HCT116 (cell line): Measurements from ENCODE around the gene OR7C1. TPM values are rescaled to one million over a fixed set of nuclear protein-coding genes. Genes with fewer than 3 reads are reported as not detected.

Source experiments
- ATAC-seq: fragments of 200-7000 bp; cut with Tn5 transposase; 2 replicates; pipeline ENCODE4 v1.9.1; 2020; ENCODE audit warnings: mild to moderate bottlenecking, moderate library complexity
- BruUV-seq: library from RNA; stranded (reverse); fragments of 400-500 nt; replicated peaks from 2 replicates; lab custom pipeline; 2021; lab: Mats Ljungman, UMichigan
- CTCF ChIA-PET: fragments of 300-600 bp; sonication (Branson Sonifier 250); formaldehyde crosslinking; loops from one replicate; lab custom pipeline; 2021; ENCODE audit warnings: antibody characterized with exemption; lab: Charles Lee
- POLR2A ChIA-PET: fragments of 300-600, 350-600 bp; sonication (Branson Sonifier 250); formaldehyde crosslinking; loops from one replicate; lab custom pipeline; 2021; ENCODE audit warnings: antibody characterized with exemption; lab: Charles Lee
- RAD21 ChIA-PET, 2 experiments: fragments of 300-600 bp; sonication (Branson Sonifier 250); formaldehyde crosslinking; loops; one replicate each; lab custom pipeline; 2023; ENCODE audit warnings: low total read pairs in 2 of 2; ENCODE audit not compliant: uncharacterized antibody in 2 of 2, unreplicated experiment in 2 of 2, low non-redundant PET in 1 of 2; lab: Charles Lee
- DNase-seq: peaks from one replicate; pipeline ENCODE4 v3.0.0-alpha.2; 2010; ENCODE audit warnings: low read depth, low spot score
- H2AFZ ChIP-seq: fragments of 200-600 bp; shearing (Covaris generic), sonication (generic); 2 replicates; pipeline ENCODE4 v1.6.1; 2017; ENCODE audit warnings: low read depth, mixed run types, mixed read lengths, antibody characterized with exemption, low read length; ENCODE audit not compliant: poor library complexity, severe bottlenecking
- H3K27ac ChIP-seq: 2 replicates; pipeline ENCODE4 v1.5.1; 2012; ENCODE audit warnings: low read depth, low read length
- H3K27me3 ChIP-seq: fragments of 200-600 bp; sonication (generic); 2 replicates; pipeline ENCODE4 v1.6.1; 2016; ENCODE audit warnings: mixed run types, low read length, mixed read lengths; ENCODE audit not compliant: insufficient read depth
- H3K36me3 ChIP-seq, 2 experiments: fragments of 200-500 bp in 1 of 2; fragments of 200-600 bp in 1 of 2; sonication (Bioruptor generic) in 1 of 2; sonication (generic) in 1 of 2; 2 replicates each; pipeline versions ENCODE4 v1.5.1 to v1.6.1; 2014 to 2016; ENCODE audit warnings: low read length in 2 of 2, inconsistent platforms in 1 of 2, mixed read lengths in 1 of 2, mixed run types in 1 of 2; ENCODE audit not compliant: insufficient read depth in 2 of 2, control insufficient read depth in 1 of 2
- H3K4me1 ChIP-seq, 2 experiments: fragments of 200-600 bp in 1 of 2; sonication (generic) in 1 of 2; 2 replicates each; pipeline versions ENCODE4 v1.5.1 to v1.6.1; 2012 to 2017; ENCODE audit warnings: low read length in 2 of 2, inconsistent platforms in 1 of 2, mild to moderate bottlenecking in 1 of 2, mixed read lengths in 1 of 2, mixed run types in 1 of 2, moderate library complexity in 1 of 2; ENCODE audit not compliant: insufficient read depth in 2 of 2, control insufficient read depth in 1 of 2
- H3K4me2 ChIP-seq: fragments of 200-600 bp; sonication (generic); 2 replicates; pipeline ENCODE4 v1.6.1; 2017; ENCODE audit warnings: mixed run types, low read length, mixed read lengths
- H3K4me3 ChIP-seq, 2 experiments: fragments of 200-600 bp in 1 of 2; sonication (generic) in 1 of 2; replicated peaks in 1 of 2; 2 replicates each; pipeline ENCODE4 v1.5.1; 2011 to 2016; ENCODE audit warnings: low read length in 2 of 2, control low read depth in 1 of 2, low read depth in 1 of 2, mild to moderate bottlenecking in 1 of 2, mixed read lengths in 1 of 2, mixed run types in 1 of 2
- H3K79me2 ChIP-seq: fragments of 200-600 bp; sonication (generic); 2 replicates; pipeline ENCODE4 v1.6.1; 2017; ENCODE audit warnings: mild to moderate bottlenecking, mixed run types, low read length, moderate library complexity, mixed read lengths; ENCODE audit not compliant: insufficient read depth
- H3K9ac ChIP-seq: fragments of 200-600 bp; sonication (generic); 2 replicates; pipeline ENCODE4 v1.6.1; 2016; ENCODE audit warnings: low read length, mixed read lengths
- H3K9me2 ChIP-seq: fragments of 200-600 bp; sonication (generic), shearing (Covaris generic); 2 replicates; pipeline ENCODE4 v1.6.1; 2017; ENCODE audit warnings: mixed run types, mild to moderate bottlenecking, moderate library complexity; ENCODE audit not compliant: insufficient read depth
- H3K9me3 ChIP-seq, 2 experiments: fragments of 200-500 bp in 1 of 2; fragments of 200-600 bp in 1 of 2; sonication (Bioruptor generic) in 1 of 2; sonication (generic) in 1 of 2; 2 replicates each; pipeline ENCODE4 v1.6.1; 2014 to 2017; ENCODE audit warnings: low read length in 2 of 2, mixed read lengths in 2 of 2, inconsistent platforms in 1 of 2, low read depth in 1 of 2, mild to moderate bottlenecking in 1 of 2, mixed run types in 1 of 2, moderate library complexity in 1 of 2; ENCODE audit not compliant: control insufficient read depth in 1 of 2, insufficient read depth in 1 of 2
- H4K20me1 ChIP-seq: fragments of 200-600 bp; sonication (generic), shearing (Covaris generic); 2 replicates; pipeline ENCODE4 v1.6.1; 2017; ENCODE audit warnings: mixed run types, mild to moderate bottlenecking, moderate library complexity; ENCODE audit not compliant: insufficient read depth
- CBX3 ChIP-seq: IDR thresholded peaks from 2 replicates; pipeline ENCODE4 v1.6.1; 2012; ENCODE audit warnings: low read depth
- CEBPB ChIP-seq: IDR thresholded peaks from 2 replicates; pipeline ENCODE4 v1.6.1; 2012; ENCODE audit warnings: low read depth
- ELF1 ChIP-seq: IDR thresholded peaks from 2 replicates; pipeline ENCODE4 v1.6.1; 2012; ENCODE audit warnings: low read depth, borderline replicate concordance
- EZH2 ChIP-seq: fragments of 200-600 bp; sonication (generic); IDR thresholded peaks from 2 replicates; pipeline ENCODE4 v1.6.1; 2017; ENCODE audit warnings: antibody characterized with exemption, mixed run types
- JUND ChIP-seq: IDR thresholded peaks from 2 replicates; pipeline ENCODE4 v1.6.1; 2012
- MAX ChIP-seq: IDR thresholded peaks from 2 replicates; pipeline ENCODE4 v1.6.1; 2012
- POLR2A ChIP-seq: IDR thresholded peaks from 2 replicates; pipeline ENCODE4 v1.7.0; 2011; ENCODE audit warnings: borderline replicate concordance; ENCODE audit not compliant: insufficient read depth, insufficient read length; ENCODE audit errors: extremely low read depth
- POLR2AphosphoS5 ChIP-seq: IDR thresholded peaks from 2 replicates; pipeline ENCODE4 v1.6.1; 2011; ENCODE audit warnings: mild to moderate bottlenecking, low read depth, low read length, moderate library complexity
- RAD21 ChIP-seq: IDR thresholded peaks from 2 replicates; pipeline ENCODE4 v1.6.1; 2012; ENCODE audit warnings: low read depth, mild to moderate bottlenecking
- SIN3A ChIP-seq: IDR thresholded peaks from 2 replicates; pipeline ENCODE4 v1.6.1; 2012; ENCODE audit warnings: low read depth
- SRF ChIP-seq: IDR thresholded peaks from 2 replicates; pipeline ENCODE4 v1.6.1; 2012; ENCODE audit warnings: low read depth
- TCF7L2 ChIP-seq: IDR thresholded peaks from 2 replicates; pipeline ENCODE4 v1.7.0; 2011; ENCODE audit warnings: borderline replicate concordance, inconsistent platforms; ENCODE audit not compliant: insufficient read depth, insufficient read length; ENCODE audit errors: extremely low read depth
- YY1 ChIP-seq: IDR thresholded peaks from 2 replicates; pipeline ENCODE4 v1.6.1; 2011; ENCODE audit warnings: low read length, low read depth, moderate library complexity, mild to moderate bottlenecking; ENCODE audit not compliant: insufficient replicate concordance; ENCODE audit errors: extremely low read depth
- ZBTB33 ChIP-seq: IDR thresholded peaks from 2 replicates; pipeline ENCODE4 v1.6.1; 2011; ENCODE audit warnings: mild to moderate bottlenecking, low read length, moderate library complexity; ENCODE audit not compliant: insufficient replicate concordance; ENCODE audit errors: extremely low read depth
- ZFX ChIP-seq: fragments of 450-650 bp; IDR thresholded peaks from 2 replicates; pipeline ENCODE4 v1.6.1; 2017
- intact Hi-C: fragments of 100-400 bp; cut with micrococcal nuclease; formaldehyde crosslinking; loops from 2 replicates; pipeline ENCODE4 v1.10.0; 2022
- total RNA-seq: library from RNA; stranded (reverse); gene quantifications from one replicate; pipeline ENCODE4 v1.2.1, GENCODE V29; 2021; ENCODE audit not compliant: unreplicated experiment
- TF ChIP-seq, protein P1 (sequence below), 3 experiments: fragments of 200-600 bp in 1 of 3; sonication (generic) in 1 of 3; IDR thresholded peaks in 2 of 3; conservative IDR thresholded peaks in 1 of 3; 2 replicates each; pipeline ENCODE4 v1.5.1; 2012 to 2017; ENCODE audit warnings: low read depth in 2 of 3, low read length in 2 of 3, antibody characterized with exemption in 1 of 3, borderline replicate concordance in 1 of 3, control low read depth in 1 of 3, mild to moderate bottlenecking in 1 of 3, mixed read lengths in 1 of 3, mixed run types in 1 of 3, moderate library complexity in 1 of 3; ENCODE audit not compliant: insufficient read depth in 1 of 3
- TF ChIP-seq, protein P2 (sequence below): IDR thresholded peaks from 2 replicates; pipeline ENCODE4 v1.6.1; 2012

The OR7C1 gene
- total RNA-seq, 1 experiment from 2014 or later, result not detected

DNA sequence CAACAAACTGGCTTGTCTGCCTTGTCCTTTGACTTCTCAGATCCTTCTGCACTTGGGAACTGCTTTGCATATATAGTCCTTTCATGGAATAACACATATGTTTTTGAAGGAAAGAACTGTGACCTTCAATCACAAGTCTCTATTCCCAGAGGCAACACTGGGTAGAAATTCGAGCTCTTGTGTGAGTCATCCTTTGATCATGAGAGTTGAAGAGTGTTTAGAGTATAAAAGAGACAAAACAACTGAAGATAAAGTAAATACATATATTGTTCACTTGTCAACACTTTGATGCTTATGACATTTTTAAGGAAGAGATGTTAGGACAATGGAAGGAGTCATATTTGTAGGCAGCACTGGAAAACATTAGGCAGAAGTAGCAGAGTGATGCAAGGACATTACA lies 5.2 kb upstream of the OR7C1 start:
- Histone ChIP-seq H3K9me3 (no peaks in the 10 kb centered on the region), H3K4me2 (no peak overlapping the region), H3K9ac (no peak overlapping the region), H3K79me2 (no peaks in the 10 kb centered on the region), H3K9me2 (no peaks in the 10 kb centered on the region), H4K20me1 (no peaks in the 10 kb centered on the region), H3K36me3 (no peaks in the 10 kb centered on the region), H3K27ac (no peak overlapping the region), H3K4me3 (no peak overlapping the region), H2AFZ (no peak overlapping the region), H3K27me3 (peaks cover 25% of the 10 kb centered on the region), H3K4me1 (no peaks in the 10 kb centered on the region)
- TF ChIP-seq POLR2AphosphoS5, result no peak
- no peak for TF ChIP-seq ZFX
- no peak for TF ChIP-seq SIN3A
- no peak for TF ChIP-seq EZH2
- TF ChIP-seq POLR2A, result no peak
- TF ChIP-seq TCF7L2, result no peak
- no peak for TF ChIP-seq CBX3
- TF ChIP-seq JUND, result no peak
- no peak for TF ChIP-seq ELF1
- no peak for TF ChIP-seq ZBTB33
- TF ChIP-seq MAX, result no peak
- TF ChIP-seq SRF, result no peak
- no peak for TF ChIP-seq YY1
- TF ChIP-seq, protein P1, sequence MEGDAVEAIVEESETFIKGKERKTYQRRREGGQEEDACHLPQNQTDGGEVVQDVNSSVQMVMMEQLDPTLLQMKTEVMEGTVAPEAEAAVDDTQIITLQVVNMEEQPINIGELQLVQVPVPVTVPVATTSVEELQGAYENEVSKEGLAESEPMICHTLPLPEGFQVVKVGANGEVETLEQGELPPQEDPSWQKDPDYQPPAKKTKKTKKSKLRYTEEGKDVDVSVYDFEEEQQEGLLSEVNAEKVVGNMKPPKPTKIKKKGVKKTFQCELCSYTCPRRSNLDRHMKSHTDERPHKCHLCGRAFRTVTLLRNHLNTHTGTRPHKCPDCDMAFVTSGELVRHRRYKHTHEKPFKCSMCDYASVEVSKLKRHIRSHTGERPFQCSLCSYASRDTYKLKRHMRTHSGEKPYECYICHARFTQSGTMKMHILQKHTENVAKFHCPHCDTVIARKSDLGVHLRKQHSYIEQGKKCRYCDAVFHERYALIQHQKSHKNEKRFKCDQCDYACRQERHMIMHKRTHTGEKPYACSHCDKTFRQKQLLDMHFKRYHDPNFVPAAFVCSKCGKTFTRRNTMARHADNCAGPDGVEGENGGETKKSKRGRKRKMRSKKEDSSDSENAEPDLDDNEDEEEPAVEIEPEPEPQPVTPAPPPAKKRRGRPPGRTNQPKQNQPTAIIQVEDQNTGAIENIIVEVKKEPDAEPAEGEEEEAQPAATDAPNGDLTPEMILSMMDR (IDR thresholded peaks at IDR 0.05 in 2 of 3, conservative IDR thresholded peaks at IDR 0.05 in 1 of 3; ENCODE audit: borderline replicate concordance in 1 of 3, insufficient read depth in 1 of 3, low read depth in 2 of 3, low read length in 2 of 3), result no peak
- TF ChIP-seq RAD21, result no peak
- TF ChIP-seq, protein P2, sequence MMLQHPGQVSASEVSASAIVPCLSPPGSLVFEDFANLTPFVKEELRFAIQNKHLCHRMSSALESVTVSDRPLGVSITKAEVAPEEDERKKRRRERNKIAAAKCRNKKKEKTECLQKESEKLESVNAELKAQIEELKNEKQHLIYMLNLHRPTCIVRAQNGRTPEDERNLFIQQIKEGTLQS, result no peak
- TF ChIP-seq CEBPB, result no peak
- ChIA-PET POLR2A (interaction anchor here (0.5 kb wide), 1 partner anchor 44 kb away, joined by 3 read pairs; no protein-coding TSS in a partner anchor), CTCF (no interaction called here), RAD21 (no interaction called here)
- intact Hi-C loops, result no loop called here
- DNase-seq, result no peak
- no peak for ATAC-seq
- no TSS peak for BruUV-seq
